HepG2 (cell line): Measurements from ENCODE around the gene RGS19. TPM values are rescaled to one million over a fixed set of nuclear protein-coding genes. Genes with fewer than 3 reads are reported as not detected.

ENCODE experiments used
- AHR ChIP-seq: IDR thresholded peaks from 2 replicates; pipeline ENCODE4 v1.6.1; 2018; ENCODE audit warnings: missing genetic modification reagents, missing compliant biosample characterization
- CBX2 ChIP-seq, 2 experiments: fragments of 200-600 bp in 1 of 2; sonication (generic); formaldehyde crosslinking in 1 of 2; IDR thresholded peaks; 2 replicates each; pipeline versions ENCODE4 v1.7.0 to v1.8.1; 2018 to 2022; ENCODE audit warnings: low read depth in 2 of 2, low read length in 1 of 2, mild to moderate bottlenecking in 1 of 2, missing genetic modification reagents in 1 of 2
- ESRRA ChIP-seq: sonication (generic); formaldehyde crosslinking; IDR thresholded peaks from 2 replicates; pipeline ENCODE4 v1.5.1; 2020; ENCODE audit warnings: mild to moderate bottlenecking, low read depth, missing genetic modification reagents
- FOXP1 ChIP-seq, 2 experiments: fragments of 450-650 bp in 1 of 2; IDR thresholded peaks; 2 replicates each; pipeline ENCODE4 v1.6.1; 2017 to 2018; ENCODE audit warnings: antibody characterized with exemption in 1 of 2
- HNF4A ChIP-seq: sonication (generic); formaldehyde crosslinking; IDR thresholded peaks from 2 replicates; pipeline ENCODE4 v1.4.0; 2020; ENCODE audit warnings: missing genetic modification reagents
- LCORL ChIP-seq, 2 experiments: fragments of 450-650 bp in 1 of 2; sonication (generic) in 1 of 2; formaldehyde crosslinking in 1 of 2; IDR thresholded peaks; 2 replicates each; pipeline versions ENCODE4 v1.5.0 to v1.6.1; 2017 to 2020; ENCODE audit warnings: antibody characterized with exemption in 1 of 2, missing genetic modification reagents in 1 of 2
- MAFK ChIP-seq, 2 experiments: IDR thresholded peaks in 1 of 2; conservative IDR thresholded peaks in 1 of 2; 2 replicates each; pipeline ENCODE4 v1.6.1; 2011; ENCODE audit warnings: improper control_type of control experiment in 2 of 2, low read length in 2 of 2
- MIER3 ChIP-seq: IDR thresholded peaks from 2 replicates; pipeline ENCODE4 v1.6.1; 2016; ENCODE audit warnings: missing compliant biosample characterization, borderline replicate concordance
- NCOA2 ChIP-seq: sonication (generic); formaldehyde crosslinking; IDR thresholded peaks from 2 replicates; pipeline ENCODE4 v1.8.0; 2022; ENCODE audit warnings: inconsistent platforms
- NFE2 ChIP-seq: sonication (generic); formaldehyde crosslinking; IDR thresholded peaks from 2 replicates; pipeline ENCODE4 v1.4.0; 2020; ENCODE audit warnings: missing genetic modification reagents
- RAD21 ChIP-seq: fragments of 450-650 bp; formaldehyde crosslinking; IDR thresholded peaks from 2 replicates; pipeline ENCODE4 v1.5.0; 2020; ENCODE audit warnings: mild to moderate bottlenecking
- RBM39 ChIP-seq: fragments of 200-400 bp; formaldehyde crosslinking; IDR thresholded peaks from one replicate; pipeline ENCODE4 v1.6.1; 2018; ENCODE audit warnings: antibody characterized with exemption, mild to moderate bottlenecking, low read depth, low read length; ENCODE audit not compliant: poor library complexity, severe bottlenecking
- SNAPC4 ChIP-seq: sonication (generic); formaldehyde crosslinking; IDR thresholded peaks from 2 replicates; pipeline ENCODE4 v1.4.0; 2020; ENCODE audit warnings: mild to moderate bottlenecking, missing genetic modification reagents
- TBX2 ChIP-seq: sonication (generic); formaldehyde crosslinking; IDR thresholded peaks from 2 replicates; pipeline ENCODE4 v1.5.0; 2020; ENCODE audit warnings: missing genetic modification reagents, mild to moderate bottlenecking, borderline replicate concordance
- TOPORS ChIP-seq: sonication (generic); formaldehyde crosslinking; IDR thresholded peaks from 2 replicates; pipeline ENCODE4 v1.8.0; 2023; ENCODE audit warnings: mild to moderate bottlenecking, missing genetic modification reagents
- ZBTB7B ChIP-seq: sonication (generic); formaldehyde crosslinking; IDR thresholded peaks from 2 replicates; pipeline ENCODE4 v1.4.0; 2020; ENCODE audit warnings: missing genetic modification reagents
- ZNF230 ChIP-seq: sonication (generic); formaldehyde crosslinking; IDR thresholded peaks from 2 replicates; pipeline ENCODE4 v1.4.0; 2020; ENCODE audit warnings: mild to moderate bottlenecking, missing genetic modification reagents
- ZNF263 ChIP-seq: sonication (generic); formaldehyde crosslinking; IDR thresholded peaks from 2 replicates; pipeline ENCODE4 v1.4.0; 2020; ENCODE audit warnings: missing genetic modification reagents
- ZNF281 ChIP-seq: sonication (generic); formaldehyde crosslinking; IDR thresholded peaks from 2 replicates; pipeline ENCODE4 v1.4.0; 2020; ENCODE audit warnings: missing genetic modification reagents, borderline replicate concordance
- ZNF343 ChIP-seq: sonication (generic); formaldehyde crosslinking; IDR thresholded peaks from 2 replicates; pipeline ENCODE4 v1.4.0; 2020; ENCODE audit warnings: mild to moderate bottlenecking, missing genetic modification reagents
- ZNF589 ChIP-seq: sonication (generic); formaldehyde crosslinking; conservative IDR thresholded peaks from 2 replicates; pipeline ENCODE4 v1.8.0; 2022; ENCODE audit warnings: mild to moderate bottlenecking, moderate library complexity, missing genetic modification reagents
- ZNF598 ChIP-seq: sonication (generic); formaldehyde crosslinking; IDR thresholded peaks from 2 replicates; pipeline ENCODE4 v1.5.1; 2020; ENCODE audit warnings: mild to moderate bottlenecking, missing genetic modification reagents, borderline replicate concordance
- ZNF782 ChIP-seq: sonication (generic); formaldehyde crosslinking; IDR thresholded peaks from 2 replicates; pipeline ENCODE4 v1.4.0; 2020; ENCODE audit warnings: missing genetic modification reagents, mild to moderate bottlenecking, borderline replicate concordance
- ZNF891 ChIP-seq: sonication (generic); formaldehyde crosslinking; IDR thresholded peaks from 2 replicates; pipeline ENCODE4 v1.5.0; 2020; ENCODE audit warnings: mild to moderate bottlenecking, missing genetic modification reagents
- ZSCAN25 ChIP-seq: sonication (generic); formaldehyde crosslinking; IDR thresholded peaks from 2 replicates; pipeline ENCODE4 v1.8.0; 2022; ENCODE audit warnings: mild to moderate bottlenecking, missing genetic modification reagents
- polyA plus RNA-seq, 8 experiments: library from polyadenylated mRNA; depleted of rRNA in 3 of 8; stranded (reverse) in 7 of 8; unstranded in 1 of 8; fragments of >200 nt; fragmentation: Illumina TruSeq in 4 of 8; extraction: Trizol in 4 of 8; gene quantifications; 2 replicates each; pipeline versions ENCODE4 v1.2.1 to v1.2.3, GENCODE V29; 2011 to 2016; ENCODE audit warnings: low read depth in 4 of 8, missing spikeins in 1 of 8, mixed read lengths in 1 of 8; ENCODE audit not compliant: insufficient read depth in 1 of 8
- total RNA-seq, 5 experiments: library from RNA; depleted of rRNA; stranded (reverse); fragments of >200 nt; fragmentation: Illumina TruSeq; extraction: Trizol; gene quantifications; 2 replicates each; pipeline ENCODE4 v1.2.3, GENCODE V29; 2016; ENCODE audit warnings: low read depth in 1 of 5

RGS19 gene
- total and polyA plus RNA-seq, 2 of the 13 experiments (the other 11 are each of a cell fraction or from before 2014, with no cell fraction given) = 10.7 to 11.9 TPM

- TF ChIP-seq ZNF263 = no peak
- TF ChIP-seq RAD21 (CRISPR knock-in tag) = no peak
- TF ChIP-seq HNF4A (CRISPR knock-in tag) = peak; percentile 74
- TF ChIP-seq ZNF281 (CRISPR knock-in tag) = peak; percentile 96
- TF ChIP-seq TBX2 = 0 out of 2 replicates have a peak, but pooled peaks have one; percentile 23
- TF ChIP-seq MAFK (conservative IDR thresholded peaks at IDR 0.05 in 1 of 2, IDR thresholded peaks at IDR 0.05 in 1 of 2; ENCODE audit: low read length in 2 of 2) = no peak
- TF ChIP-seq NFE2 = no peak
- TF ChIP-seq FOXP1 (IDR thresholded peaks at IDR 0.05) = no peak
- 0 out of 2 replicates have a peak, but pooled peaks have one; percentile 17 for TF ChIP-seq FOXP1 (CRISPR knock-in tag; IDR thresholded peaks at IDR 0.05)
- TF ChIP-seq ZBTB7B (CRISPR knock-in tag) = peak; percentile 87; the same call in 1 of the 2 replicates
- no peak for TF ChIP-seq ZNF782 (CRISPR knock-in tag)
- TF ChIP-seq CBX2 (IDR thresholded peaks at IDR 0.05; ENCODE audit: low read depth, low read length) = no peak
- TF ChIP-seq CBX2 (CRISPR knock-in tag; IDR thresholded peaks at IDR 0.05; ENCODE audit: low read depth) = no peak
- TF ChIP-seq AHR = no peak
- no peak for TF ChIP-seq ZNF589 (CRISPR knock-in tag)
- no peak for TF ChIP-seq ZSCAN25 (CRISPR knock-in tag)
- TF ChIP-seq LCORL (IDR thresholded peaks at IDR 0.05) = no peak
- peak; percentile 88 for TF ChIP-seq LCORL (CRISPR knock-in tag; IDR thresholded peaks at IDR 0.05)
- TF ChIP-seq ZNF343 = peak; percentile 85
- TF ChIP-seq TOPORS (CRISPR knock-in tag) = peak; percentile 75; the same call in 1 of the 2 replicates
- TF ChIP-seq SNAPC4 (CRISPR knock-in tag) = no peak
- TF ChIP-seq ZNF598 (CRISPR knock-in tag) = no peak
- no peak for TF ChIP-seq ZNF230 (CRISPR knock-in tag)
- TF ChIP-seq ESRRA = no peak
- no peak for TF ChIP-seq ZNF891
- peak; percentile 39; the same call in 1 of the 2 replicates for TF ChIP-seq NCOA2 (CRISPR knock-in tag)
- no peak for TF ChIP-seq MIER3 (CRISPR knock-in tag)
- TF ChIP-seq RBM39 = no peak
Observed at GRCh38 chr20:64056639-64056888, 22.8 kb downstream of the RGS19 start (continued).
